Measurements from ENCODE around the gene RDH14.
A peak's percentile ranks its signal among the peaks of the same experiment; 100 is the strongest.

The RDH14 gene

DNA sequence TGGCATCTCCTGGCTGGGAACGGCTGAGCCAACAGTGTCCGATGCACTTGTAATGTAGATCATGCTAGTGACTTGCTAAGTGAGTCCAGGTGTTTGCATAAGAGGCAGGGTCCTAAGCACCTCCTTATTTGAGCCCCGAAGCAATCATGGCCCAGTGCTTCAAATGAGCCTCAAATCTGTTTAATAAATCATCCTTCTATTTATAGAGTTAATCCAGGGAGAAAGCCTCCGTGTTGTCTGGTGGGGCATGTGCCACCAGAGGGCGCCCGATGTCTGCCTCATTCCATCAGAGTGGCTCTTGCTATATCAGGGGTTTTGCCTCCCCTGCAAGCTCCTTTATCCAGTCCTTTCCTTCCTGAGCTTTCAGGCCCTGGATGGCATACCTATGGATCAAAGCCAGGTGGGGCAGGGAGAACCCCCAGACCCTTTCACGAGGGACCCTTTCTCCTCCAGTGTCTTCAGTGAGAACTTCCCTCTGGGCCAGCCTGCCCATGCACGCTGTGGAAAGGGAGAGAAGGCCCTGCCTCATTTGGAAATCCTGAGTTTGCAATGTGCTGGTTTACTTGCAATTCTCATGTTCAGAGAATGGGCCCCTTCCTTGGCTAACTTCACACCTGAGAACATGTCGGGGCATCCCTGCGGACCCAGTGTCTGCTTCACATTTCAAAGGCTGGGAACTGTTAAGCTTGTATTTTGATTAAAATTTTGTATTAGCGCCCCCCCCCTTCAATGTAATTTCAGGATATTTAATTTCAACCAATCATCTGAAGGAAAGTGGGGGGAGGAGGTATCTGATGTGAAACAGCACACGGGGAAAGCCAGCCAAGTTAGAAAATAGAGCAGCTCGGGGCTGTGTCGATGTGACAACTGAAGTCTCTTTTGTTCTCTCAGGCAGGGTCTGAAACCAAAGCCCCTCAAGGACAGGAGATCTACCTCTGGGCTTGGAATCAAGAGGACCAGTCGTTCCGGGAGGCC lies 39.7 kb downstream of the RDH14 start:
- POLR2A ChIA-PET, result interaction anchor here (0.9 kb wide), 1 partner anchor 40 kb away, joined by 3 read pairs; the partner anchor contains the start of gene RDH14

More for the DNA sequence above, 39.7 kb downstream of the RDH14 start:
- Histone ChIP-seq H3K36me3 (ENCODE audit: control insufficient read depth in 2 of 2, insufficient read depth in 1 of 2, low read length in 2 of 2) (no peaks in the 10 kb centered on the region), H3K4me3 (ENCODE audit: low read depth, low read length) (no peak overlapping the region), H3K9me3 (ENCODE audit: control insufficient read depth, insufficient read depth, low read depth, low read length) (no peaks in the 10 kb centered on the region), H3K4me1 (ENCODE audit: control insufficient read depth, insufficient read depth, low read length) (peaks cover 2% of the 10 kb centered on the region; the same call in 1 of the 2 replicates), H3K27ac (ENCODE audit: extremely low read depth, low read depth, low read length) (no peak overlapping the region)
- CTCF ChIA-PET, result interaction anchor here (0.5 to 2.7 kb wide), 45 partner anchors 9 to 1343 kb away, joined by 3 to 19 read pairs (median 4); partner anchors contain the start of gene OSR1
- TF ChIP-seq ZFP37 (tag by site-specific recombination; IDR thresholded peaks at IDR 0.05), result no peak
- 0 out of 2 replicates have a peak, but pooled peaks have one; percentile 29 for TF ChIP-seq ZNF660 (tag by site-specific recombination; IDR thresholded peaks at IDR 0.05)
- TF ChIP-seq, protein P1, sequence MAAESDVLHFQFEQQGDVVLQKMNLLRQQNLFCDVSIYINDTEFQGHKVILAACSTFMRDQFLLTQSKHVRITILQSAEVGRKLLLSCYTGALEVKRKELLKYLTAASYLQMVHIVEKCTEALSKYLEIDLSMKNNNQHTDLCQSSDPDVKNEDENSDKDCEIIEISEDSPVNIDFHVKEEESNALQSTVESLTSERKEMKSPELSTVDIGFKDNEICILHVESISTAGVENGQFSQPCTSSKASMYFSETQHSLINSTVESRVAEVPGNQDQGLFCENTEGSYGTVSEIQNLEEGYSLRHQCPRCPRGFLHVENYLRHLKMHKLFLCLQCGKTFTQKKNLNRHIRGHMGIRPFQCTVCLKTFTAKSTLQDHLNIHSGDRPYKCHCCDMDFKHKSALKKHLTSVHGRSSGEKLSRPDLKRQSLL (tag by site-specific recombination; IDR thresholded peaks at IDR 0.05), result no peak
- TF ChIP-seq, protein P2, sequence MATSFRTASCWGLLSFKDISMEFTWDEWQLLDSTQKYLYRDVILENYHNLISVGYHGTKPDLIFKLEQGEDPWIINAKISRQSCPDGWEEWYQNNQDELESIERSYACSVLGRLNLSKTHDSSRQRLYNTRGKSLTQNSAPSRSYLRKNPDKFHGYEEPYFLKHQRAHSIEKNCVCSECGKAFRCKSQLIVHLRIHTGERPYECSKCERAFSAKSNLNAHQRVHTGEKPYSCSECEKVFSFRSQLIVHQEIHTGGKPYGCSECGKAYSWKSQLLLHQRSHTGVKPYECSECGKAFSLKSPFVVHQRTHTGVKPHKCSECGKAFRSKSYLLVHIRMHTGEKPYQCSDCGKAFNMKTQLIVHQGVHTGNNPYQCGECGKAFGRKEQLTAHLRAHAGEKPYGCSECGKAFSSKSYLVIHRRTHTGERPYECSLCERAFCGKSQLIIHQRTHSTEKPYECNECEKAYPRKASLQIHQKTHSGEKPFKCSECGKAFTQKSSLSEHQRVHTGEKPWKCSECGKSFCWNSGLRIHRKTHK (tag by site-specific recombination; IDR thresholded peaks at IDR 0.05), result no peak
- TF ChIP-seq ZNF175 (tag by site-specific recombination; IDR thresholded peaks at IDR 0.05), result no peak
- TF ChIP-seq ZNF518A (tag by site-specific recombination; conservative IDR thresholded peaks at IDR 0.05; ENCODE audit: low read depth), result no peak
- TF ChIP-seq, protein P3, sequence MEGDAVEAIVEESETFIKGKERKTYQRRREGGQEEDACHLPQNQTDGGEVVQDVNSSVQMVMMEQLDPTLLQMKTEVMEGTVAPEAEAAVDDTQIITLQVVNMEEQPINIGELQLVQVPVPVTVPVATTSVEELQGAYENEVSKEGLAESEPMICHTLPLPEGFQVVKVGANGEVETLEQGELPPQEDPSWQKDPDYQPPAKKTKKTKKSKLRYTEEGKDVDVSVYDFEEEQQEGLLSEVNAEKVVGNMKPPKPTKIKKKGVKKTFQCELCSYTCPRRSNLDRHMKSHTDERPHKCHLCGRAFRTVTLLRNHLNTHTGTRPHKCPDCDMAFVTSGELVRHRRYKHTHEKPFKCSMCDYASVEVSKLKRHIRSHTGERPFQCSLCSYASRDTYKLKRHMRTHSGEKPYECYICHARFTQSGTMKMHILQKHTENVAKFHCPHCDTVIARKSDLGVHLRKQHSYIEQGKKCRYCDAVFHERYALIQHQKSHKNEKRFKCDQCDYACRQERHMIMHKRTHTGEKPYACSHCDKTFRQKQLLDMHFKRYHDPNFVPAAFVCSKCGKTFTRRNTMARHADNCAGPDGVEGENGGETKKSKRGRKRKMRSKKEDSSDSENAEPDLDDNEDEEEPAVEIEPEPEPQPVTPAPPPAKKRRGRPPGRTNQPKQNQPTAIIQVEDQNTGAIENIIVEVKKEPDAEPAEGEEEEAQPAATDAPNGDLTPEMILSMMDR (tag by site-specific recombination; IDR thresholded peaks at IDR 0.05), result peak; percentile 80
- TF ChIP-seq ZNF747 (tag by site-specific recombination; IDR thresholded peaks at IDR 0.05), result no peak
- no peak for TF ChIP-seq ZNF623 (tag by site-specific recombination; IDR thresholded peaks at IDR 0.05)
- TF ChIP-seq ZSCAN23 (tag by site-specific recombination; IDR thresholded peaks at IDR 0.05), result no peak
- no peak for TF ChIP-seq GLI2 (tag by site-specific recombination; IDR thresholded peaks at IDR 0.05; ENCODE audit: borderline replicate concordance, low read depth)
- no peak for TF ChIP-seq ZNF114 (tag by site-specific recombination; IDR thresholded peaks at IDR 0.05)
- TF ChIP-seq IKZF3 (tag by site-specific recombination; IDR thresholded peaks at IDR 0.05), result 0 out of 2 replicates have a peak, but pooled peaks have one; percentile 26
- TF ChIP-seq ZNF24 (tag by site-specific recombination; IDR thresholded peaks at IDR 0.05), result no peak
- no peak for TF ChIP-seq ZNF155 (tag by site-specific recombination; IDR thresholded peaks at IDR 0.05)
- no peak for TF ChIP-seq PRDM6 (tag by site-specific recombination; IDR thresholded peaks at IDR 0.05)
- no peak for TF ChIP-seq ZBTB1 (tag by site-specific recombination; IDR thresholded peaks at IDR 0.05)
- peak; percentile 75 for TF ChIP-seq ZNF654 (tag by site-specific recombination; IDR thresholded peaks at IDR 0.05; ENCODE audit: low read depth)
- no peak for TF ChIP-seq ZNF324 (tag by site-specific recombination; IDR thresholded peaks at IDR 0.05)
- TF ChIP-seq OVOL3 (tag by site-specific recombination; IDR thresholded peaks at IDR 0.05), result no peak

All from HEK293 (cell line).